ENCODE measurements around the gene NLRP8. TPM values are rescaled to one million over a fixed set of nuclear protein-coding genes. Genes with fewer than 3 reads are reported as not detected.

The NLRP8 gene
- total and polyA plus RNA-seq, 2 of the 4 experiments (the other 2 are of a cell fraction) = not detected

GRCh38 chr19:55909801-55910200, 37.8 kb upstream of the NLRP8 start:
- no peaks in the 10 kb centered on the region for H3K79me1 ChIP-seq (ENCODE audit: low read depth in 1 of 2, low read length in 2 of 2)
- ATAC-seq (ENCODE audit: low read depth) (no peak), DNase-seq (no peak)
- no peak overlapping the region for H2BK20ac ChIP-seq (ENCODE audit: low read depth, low read length)
- no peak overlapping the region for H3K4me3 ChIP-seq (ENCODE audit: insufficient read depth, low read depth, low read length)
- H4K5ac ChIP-seq (ENCODE audit: low read depth, low read length) = no peak overlapping the region
- no TSS peak for BruUV-seq (replicated peaks)
- H4K20me1 ChIP-seq (ENCODE audit: insufficient read depth, low read length) = no peaks in the 10 kb centered on the region
- intact Hi-C loops (cut with micrococcal nuclease) (no loop called here), in situ Hi-C loops (cut with MboI; ENCODE audit: low sequenced_read_pairs) (no loop called here), dilution Hi-C loops (cut with HindIII; ENCODE audit: low sequenced_read_pairs, unreplicated experiment) (no loop called here)
- POLR2A ChIA-PET (ENCODE audit: unreplicated experiment) = no interaction called here
- H3K4ac ChIP-seq (ENCODE audit: low read depth, low read length) = no peak overlapping the region
- H3K18ac ChIP-seq (ENCODE audit: low read depth, low read length) = no peak overlapping the region
- H3K23ac ChIP-seq (ENCODE audit: low read depth, low read length) = no peak overlapping the region
- H3K36me3 ChIP-seq (ENCODE audit: control insufficient read depth, insufficient read depth, low read length) = no peaks in the 10 kb centered on the region
- no peaks in the 10 kb centered on the region for H3K9me1 ChIP-seq (ENCODE audit: insufficient read depth, low read length)
- H3K27me3 ChIP-seq (ENCODE audit: control insufficient read depth, insufficient read depth, low read length) = no peaks in the 10 kb centered on the region
- no peak overlapping the region for H3K4me2 ChIP-seq (ENCODE audit: low read depth, low read length)
- no peak overlapping the region for H4K91ac ChIP-seq (ENCODE audit: insufficient read depth, low read depth, low read length)
- no peak overlapping the region for H2AK5ac ChIP-seq (ENCODE audit: low read depth, low read length)
- peaks cover 33% of the 10 kb centered on the region for H3K9me3 ChIP-seq (ENCODE audit: control insufficient read depth, insufficient read depth, low read length)
- no peaks in the 10 kb centered on the region for H3K4me1 ChIP-seq (ENCODE audit: control insufficient read depth, insufficient read depth, low read length)
- H2BK15ac ChIP-seq (ENCODE audit: low read depth, low read length) = no peak overlapping the region
- H2AK9ac ChIP-seq (replicated peaks; ENCODE audit: low read depth, low read length, poor library complexity) = no peak overlapping the region
- WGBS, 2 experiments (ENCODE audit: extremely low coverage in 2 of 2, insufficient read length in 1 of 2) = 10% methylated on average over 2 of the region's 2 CpGs; no CpG with 5 or more reads in 1 of the 2 experiments
- TF ChIP-seq FOS (IDR thresholded peaks at IDR 0.05; ENCODE audit: low read depth, low read length) (no peak), RFX5 (IDR thresholded peaks at IDR 0.05; ENCODE audit: low read depth, low read length) (no peak), MAFK (IDR thresholded peaks at IDR 0.05; ENCODE audit: low read depth, low read length) (no peak), SMC3 (IDR thresholded peaks at IDR 0.05; ENCODE audit: low read depth, low read length) (no peak), MAZ (IDR thresholded peaks at IDR 0.05; ENCODE audit: borderline replicate concordance, low read depth, low read length) (no peak), BHLHE40 (IDR thresholded peaks at IDR 0.05; ENCODE audit: low read depth, low read length) (no peak), MXI1 (IDR thresholded peaks at IDR 0.05; ENCODE audit: borderline replicate concordance, low read depth, low read length) (no peak), CEBPB (IDR thresholded peaks at IDR 0.05; ENCODE audit: low read depth, low read length) (no peak), CHD1 (IDR thresholded peaks at IDR 0.05; ENCODE audit: low read depth, low read length) (no peak), NFE2L2 (IDR thresholded peaks at IDR 0.05; ENCODE audit: low read depth, low read length) (no peak), RAD21 (IDR thresholded peaks at IDR 0.05; ENCODE audit: low read length) (no peak), POLR2A (IDR thresholded peaks at IDR 0.05; ENCODE audit: low read depth, low read length) (no peak), RCOR1 (IDR thresholded peaks at IDR 0.05; ENCODE audit: insufficient replicate concordance, low read length) (no peak)
- TF ChIP-seq, protein P1, sequence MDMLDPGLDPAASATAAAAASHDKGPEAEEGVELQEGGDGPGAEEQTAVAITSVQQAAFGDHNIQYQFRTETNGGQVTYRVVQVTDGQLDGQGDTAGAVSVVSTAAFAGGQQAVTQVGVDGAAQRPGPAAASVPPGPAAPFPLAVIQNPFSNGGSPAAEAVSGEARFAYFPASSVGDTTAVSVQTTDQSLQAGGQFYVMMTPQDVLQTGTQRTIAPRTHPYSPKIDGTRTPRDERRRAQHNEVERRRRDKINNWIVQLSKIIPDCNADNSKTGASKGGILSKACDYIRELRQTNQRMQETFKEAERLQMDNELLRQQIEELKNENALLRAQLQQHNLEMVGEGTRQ (IDR thresholded peaks at IDR 0.05; ENCODE audit: low read depth, low read length) = no peak
- TF ChIP-seq, protein P2, sequence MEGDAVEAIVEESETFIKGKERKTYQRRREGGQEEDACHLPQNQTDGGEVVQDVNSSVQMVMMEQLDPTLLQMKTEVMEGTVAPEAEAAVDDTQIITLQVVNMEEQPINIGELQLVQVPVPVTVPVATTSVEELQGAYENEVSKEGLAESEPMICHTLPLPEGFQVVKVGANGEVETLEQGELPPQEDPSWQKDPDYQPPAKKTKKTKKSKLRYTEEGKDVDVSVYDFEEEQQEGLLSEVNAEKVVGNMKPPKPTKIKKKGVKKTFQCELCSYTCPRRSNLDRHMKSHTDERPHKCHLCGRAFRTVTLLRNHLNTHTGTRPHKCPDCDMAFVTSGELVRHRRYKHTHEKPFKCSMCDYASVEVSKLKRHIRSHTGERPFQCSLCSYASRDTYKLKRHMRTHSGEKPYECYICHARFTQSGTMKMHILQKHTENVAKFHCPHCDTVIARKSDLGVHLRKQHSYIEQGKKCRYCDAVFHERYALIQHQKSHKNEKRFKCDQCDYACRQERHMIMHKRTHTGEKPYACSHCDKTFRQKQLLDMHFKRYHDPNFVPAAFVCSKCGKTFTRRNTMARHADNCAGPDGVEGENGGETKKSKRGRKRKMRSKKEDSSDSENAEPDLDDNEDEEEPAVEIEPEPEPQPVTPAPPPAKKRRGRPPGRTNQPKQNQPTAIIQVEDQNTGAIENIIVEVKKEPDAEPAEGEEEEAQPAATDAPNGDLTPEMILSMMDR (conservative IDR thresholded peaks at IDR 0.05; ENCODE audit: low read depth, low read length) = no peak
- TF ChIP-seq, protein P3, sequence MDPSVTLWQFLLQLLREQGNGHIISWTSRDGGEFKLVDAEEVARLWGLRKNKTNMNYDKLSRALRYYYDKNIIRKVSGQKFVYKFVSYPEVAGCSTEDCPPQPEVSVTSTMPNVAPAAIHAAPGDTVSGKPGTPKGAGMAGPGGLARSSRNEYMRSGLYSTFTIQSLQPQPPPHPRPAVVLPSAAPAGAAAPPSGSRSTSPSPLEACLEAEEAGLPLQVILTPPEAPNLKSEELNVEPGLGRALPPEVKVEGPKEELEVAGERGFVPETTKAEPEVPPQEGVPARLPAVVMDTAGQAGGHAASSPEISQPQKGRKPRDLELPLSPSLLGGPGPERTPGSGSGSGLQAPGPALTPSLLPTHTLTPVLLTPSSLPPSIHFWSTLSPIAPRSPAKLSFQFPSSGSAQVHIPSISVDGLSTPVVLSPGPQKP (IDR thresholded peaks at IDR 0.05; ENCODE audit: borderline replicate concordance, low read depth, low read length) = no peak
- no peak overlapping the region for H3K14ac ChIP-seq (replicated peaks; ENCODE audit: low read depth, low read length)
- no peak overlapping the region for H2AFZ ChIP-seq (replicated peaks; ENCODE audit: low read length, poor library complexity)
- no peak overlapping the region for H4K8ac ChIP-seq (ENCODE audit: low read depth in 2 of 2, low read length in 2 of 2)
- CTCF ChIA-PET = no interaction called here
- no peak overlapping the region for H3K27ac ChIP-seq (ENCODE audit: insufficient read depth, low read length)
- H3K9ac ChIP-seq (ENCODE audit: low read depth, low read length) = no peak overlapping the region
- H2BK120ac ChIP-seq (ENCODE audit: low read depth, low read length) = no peak overlapping the region
- no peak overlapping the region for H3K56ac ChIP-seq (ENCODE audit: extremely low read depth, insufficient read depth, low read length)
- no peak overlapping the region for H2BK5ac ChIP-seq (ENCODE audit: low read depth, low read length, poor library complexity, severe bottlenecking)
